Neural cell (in vitro differentiated cells): ENCODE results near the gene ZNF653. TPM values are rescaled to one million over a fixed set of nuclear protein-coding genes. Genes with fewer than 3 reads are reported as not detected.

ENCODE experiments used
- H2AFZ ChIP-seq: fragments of 200-600, 300-800 bp; sonication (generic), shearing (Covaris generic); 2 replicates; pipeline ENCODE4 v1.6.0; 2014; ENCODE audit warnings: low read depth, mild to moderate bottlenecking, antibody characterized with exemption, low read length, moderate library complexity
- H3F3A ChIP-seq: fragments of 200-600 bp; shearing (Covaris generic); 2 replicates; pipeline ENCODE4 v1.6.1; 2016; ENCODE audit warnings: mild to moderate bottlenecking, moderate library complexity, mixed read lengths, antibody characterized with exemption, low read length; ENCODE audit not compliant: insufficient read depth, poor library complexity, severe bottlenecking
- H3K27ac ChIP-seq: fragments of 200-600, 300-800 bp; sonication (generic), shearing (Covaris generic); 2 replicates; pipeline ENCODE4 v1.5.1; 2014; ENCODE audit warnings: mild to moderate bottlenecking, low read length, moderate library complexity
- H3K27me3 ChIP-seq: fragments of 300-800, 200-600 bp; sonication (generic), shearing (Covaris generic); 2 replicates; pipeline ENCODE4 v1.6.0; 2014; ENCODE audit warnings: mild to moderate bottlenecking, low read depth, low read length, moderate library complexity; ENCODE audit not compliant: insufficient read depth
- H3K36me3 ChIP-seq: fragments of 300-800, 200-600 bp; sonication (generic), shearing (Covaris generic); 2 replicates; pipeline ENCODE4 v1.5.1; 2014; ENCODE audit warnings: mild to moderate bottlenecking, antibody characterized with exemption, low read length, moderate library complexity; ENCODE audit not compliant: insufficient read depth
- H3K4me2 ChIP-seq: fragments of 300-800, 200-600 bp; sonication (generic), shearing (Covaris generic); 2 replicates; pipeline ENCODE4 v1.6.0; 2014; ENCODE audit warnings: mild to moderate bottlenecking, low read length
- H3K4me3 ChIP-seq: fragments of 300-800, 200-600 bp; sonication (generic), shearing (Covaris generic); 2 replicates; pipeline ENCODE4 v1.5.1; 2014; ENCODE audit warnings: mild to moderate bottlenecking, low read length, moderate library complexity
- H3K79me2 ChIP-seq: fragments of 200-600 bp; shearing (Covaris generic); replicated peaks from 2 replicates; pipeline ENCODE4 v1.6.0; 2014; ENCODE audit warnings: mild to moderate bottlenecking, low read length, moderate library complexity; ENCODE audit not compliant: insufficient read depth
- H3K9ac ChIP-seq: fragments of 300-800, 200-600 bp; sonication (generic), shearing (Covaris generic); 2 replicates; pipeline ENCODE4 v1.6.1; 2016; ENCODE audit warnings: mild to moderate bottlenecking, low read length, mixed read lengths
- H3K9me2 ChIP-seq: fragments of 200-600 bp; shearing (Covaris generic); 2 replicates; pipeline ENCODE4 v1.6.1; 2016; ENCODE audit warnings: mild to moderate bottlenecking, low read length, mixed read lengths; ENCODE audit not compliant: insufficient read depth
- H3K9me3 ChIP-seq: fragments of 200-600, 300-800 bp; sonication (generic), shearing (Covaris generic); 2 replicates; pipeline ENCODE4 v1.6.1; 2016; ENCODE audit warnings: mild to moderate bottlenecking, mixed run types, low read length, moderate library complexity, mixed read lengths
- H4K20me1 ChIP-seq: fragments of 200-600 bp; shearing (Covaris generic); 2 replicates; pipeline ENCODE4 v1.6.1; 2016; ENCODE audit warnings: mild to moderate bottlenecking, mixed run types; ENCODE audit not compliant: insufficient read depth
- CTCF ChIP-seq: fragments of 450-650 bp; IDR thresholded peaks from 2 replicates; pipeline ENCODE4 v1.5.1; 2014; ENCODE audit warnings: antibody characterized with exemption, mild to moderate bottlenecking, moderate library complexity; ENCODE audit not compliant: poor library complexity, severe bottlenecking
- EP300 ChIP-seq: fragments of 450-650 bp; conservative IDR thresholded peaks from 2 replicates; pipeline ENCODE4 v1.6.1; 2014; ENCODE audit warnings: antibody characterized with exemption, mild to moderate bottlenecking, moderate library complexity; ENCODE audit not compliant: poor library complexity, severe bottlenecking
- RAD21 ChIP-seq: fragments of 450-650 bp; conservative IDR thresholded peaks from 2 replicates; pipeline ENCODE4 v1.6.1; 2014; ENCODE audit warnings: antibody characterized with exemption, mild to moderate bottlenecking, moderate library complexity
- SMC3 ChIP-seq: fragments of 450-650 bp; conservative IDR thresholded peaks from 2 replicates; pipeline ENCODE4 v1.6.1; 2014; ENCODE audit warnings: antibody characterized with exemption, mild to moderate bottlenecking, moderate library complexity; ENCODE audit not compliant: poor library complexity
- TAF1 ChIP-seq: IDR thresholded peaks from 2 replicates; pipeline ENCODE4 v1.6.1; 2012; ENCODE audit warnings: low read depth
- polyA plus RNA-seq: library from polyadenylated mRNA; depleted of rRNA; stranded (reverse); fragments of >200 nt; gene quantifications from 2 replicates; pipeline ENCODE4 v1.2.3, GENCODE V29; 2014

The ZNF653 gene
- polyA plus RNA-seq, 1 donor from 2014 or later, result 16.5 TPM

GRCh38 chr19:11448410-11448809 is 57.2 kb downstream of the ZNF653 start:
- Histone ChIP-seq H3K4me2 (no peak overlapping the region), H3K4me3 (no peak overlapping the region), H3K9me2 (no peaks in the 10 kb centered on the region), H3K79me2 (no peaks in the 10 kb centered on the region), H3K27me3 (no peaks in the 10 kb centered on the region), H3K9me3 (no peaks in the 10 kb centered on the region), H3F3A (peaks cover 3% of the 10 kb centered on the region), H3K36me3 (no peaks in the 10 kb centered on the region), H3K9ac (no peak overlapping the region), H4K20me1 (no peaks in the 10 kb centered on the region), H3K27ac (no peak overlapping the region), H2AFZ (no peak overlapping the region)
- no peak for TF ChIP-seq RAD21
- TF ChIP-seq SMC3, result no peak
- no peak for TF ChIP-seq CTCF

GRCh38 chr19:11447347-11448262 is 58.0 kb downstream of the ZNF653 start:
- peaks cover 3% of the 10 kb centered on the region for H3F3A ChIP-seq
- no peak overlapping the region for H3K4me2 ChIP-seq
- H3K27me3 ChIP-seq, result no peaks in the 10 kb centered on the region
- H3K9ac ChIP-seq, result no peak overlapping the region
- no peak overlapping the region for H2AFZ ChIP-seq
- H3K9me3 ChIP-seq, result no peaks in the 10 kb centered on the region
- no peaks in the 10 kb centered on the region for H3K9me2 ChIP-seq
- H4K20me1 ChIP-seq, result no peaks in the 10 kb centered on the region
- no peak for TF ChIP-seq CTCF
- no peak for TF ChIP-seq TAF1
- no peak for TF ChIP-seq RAD21
- no peak overlapping the region for H3K4me3 ChIP-seq
- no peaks in the 10 kb centered on the region for H3K79me2 ChIP-seq
- no peaks in the 10 kb centered on the region for H3K36me3 ChIP-seq
- H3K27ac ChIP-seq, result no peak overlapping the region

- no peaks in the 10 kb centered on the region for H3K9me2 ChIP-seq
- no peaks in the 10 kb centered on the region for H4K20me1 ChIP-seq
- no peak overlapping the region for H3K9ac ChIP-seq
- peaks cover 3% of the 10 kb centered on the region for H3F3A ChIP-seq
- no peaks in the 10 kb centered on the region for H3K9me3 ChIP-seq
- H3K79me2 ChIP-seq, result no peaks in the 10 kb centered on the region
- no peaks in the 10 kb centered on the region for H3K36me3 ChIP-seq
- H3K4me2 ChIP-seq, result no peak overlapping the region
- H2AFZ ChIP-seq, result no peak overlapping the region
- TF ChIP-seq SMC3 (peak; percentile 66), CTCF (peak; percentile 69), TAF1 (no peak), EP300 (no peak), RAD21 (peak; percentile 70)
- H3K27me3 ChIP-seq, result no peaks in the 10 kb centered on the region
- H3K27ac ChIP-seq, result no peak overlapping the region
- no peak overlapping the region for H3K4me3 ChIP-seq
Observed at GRCh38 chr19:11446652-11447301, 58.9 kb downstream of the ZNF653 start.
